Measurements from ENCODE around the gene RASGRP3.

RASGRP3 gene

GRCh38 chr2:33443274-33443829, 33.1 kb upstream of the RASGRP3 start:
- no peak overlapping the region for H3K4me2 ChIP-seq (ENCODE audit: low read depth, low read length)
- H3K79me2 ChIP-seq (ENCODE audit: low read length): no peaks in the 10 kb centered on the region
- H3K36me3 ChIP-seq (replicated peaks; ENCODE audit: insufficient read depth, low read length): no peaks in the 10 kb centered on the region
- no peak overlapping the region for H3K27ac ChIP-seq (ENCODE audit: low read length)
- no peak overlapping the region for H2AFZ ChIP-seq (ENCODE audit: low read length)
- H4K20me1 ChIP-seq (ENCODE audit: insufficient read depth, low read length): no peaks in the 10 kb centered on the region
- H3K4me1 ChIP-seq (ENCODE audit: low read length): peaks cover 10% of the 10 kb centered on the region; the same call in 1 of the 2 replicates
- no peak overlapping the region for H3K4me3 ChIP-seq (ENCODE audit: low read length)
- no peaks in the 10 kb centered on the region for H3K27me3 ChIP-seq (replicated peaks; ENCODE audit: insufficient read depth, low read length)
- TF ChIP-seq CTCF (IDR thresholded peaks at IDR 0.05; ENCODE audit: low read length): no peak
- no peak for TF ChIP-seq EZH2phosphoT487 (IDR thresholded peaks at IDR 0.05; ENCODE audit: low read length)
- no peak for TF ChIP-seq EZH2 (optimal IDR thresholded peaks at IDR 0.05; ENCODE audit: low read depth, low read length)
- no peaks in the 10 kb centered on the region for H3F3A ChIP-seq (ENCODE audit: insufficient read depth, low read length)
- no peaks in the 10 kb centered on the region for H3K9me3 ChIP-seq (replicated peaks; ENCODE audit: insufficient read depth, low read length)
- DNase-seq: no peak
- H3K9ac ChIP-seq (ENCODE audit: low read length): no peak overlapping the region
- H3K9me2 ChIP-seq (replicated peaks; ENCODE audit: insufficient read depth, low read length): no peaks in the 10 kb centered on the region

GRCh38 chr2:33444967-33445366, 31.5 kb upstream of the RASGRP3 start:
- Histone ChIP-seq H3K9me2 (replicated peaks; ENCODE audit: insufficient read depth, low read length) (no peaks in the 10 kb centered on the region), H3K9me3 (replicated peaks; ENCODE audit: insufficient read depth, low read length) (no peaks in the 10 kb centered on the region), H3K79me2 (ENCODE audit: low read length) (no peaks in the 10 kb centered on the region), H3K36me3 (replicated peaks; ENCODE audit: insufficient read depth, low read length) (no peaks in the 10 kb centered on the region), H2AFZ (ENCODE audit: low read length) (no peak overlapping the region), H3K27me3 (replicated peaks; ENCODE audit: insufficient read depth, low read length) (no peaks in the 10 kb centered on the region), H3K27ac (ENCODE audit: low read length) (no peak overlapping the region), H3K4me3 (ENCODE audit: low read length) (no peak overlapping the region), H3K4me1 (ENCODE audit: low read length) (peaks cover 17% of the 10 kb centered on the region; the same call in 1 of the 2 replicates), H4K20me1 (ENCODE audit: insufficient read depth, low read length) (no peaks in the 10 kb centered on the region), H3F3A (ENCODE audit: insufficient read depth, low read length) (no peaks in the 10 kb centered on the region), H3K9ac (ENCODE audit: low read length) (no peak overlapping the region), H3K4me2 (ENCODE audit: low read depth, low read length) (peak overlapping the region; percentile 9; the same call in 1 of the 2 replicates)
- TF ChIP-seq EZH2phosphoT487 (IDR thresholded peaks at IDR 0.05; ENCODE audit: low read length) (no peak), EZH2 (optimal IDR thresholded peaks at IDR 0.05; ENCODE audit: low read depth, low read length) (no peak), CTCF (IDR thresholded peaks at IDR 0.05; ENCODE audit: low read length) (no peak)
- no peak for DNase-seq

GRCh38 chr2:33448220-33448899, 28.1 kb upstream of the RASGRP3 start:
- Histone ChIP-seq H3K4me3 (ENCODE audit: low read length) (no peak overlapping the region), H3K27me3 (replicated peaks; ENCODE audit: insufficient read depth, low read length) (no peaks in the 10 kb centered on the region), H3K9me3 (replicated peaks; ENCODE audit: insufficient read depth, low read length) (no peaks in the 10 kb centered on the region), H3K4me2 (ENCODE audit: low read depth, low read length) (peak overlapping the region; percentile 1; the same call in 1 of the 2 replicates), H3K36me3 (replicated peaks; ENCODE audit: insufficient read depth, low read length) (no peaks in the 10 kb centered on the region), H3K27ac (ENCODE audit: low read length) (no peak overlapping the region), H2AFZ (ENCODE audit: low read length) (no peak overlapping the region), H4K20me1 (ENCODE audit: insufficient read depth, low read length) (no peaks in the 10 kb centered on the region), H3F3A (ENCODE audit: insufficient read depth, low read length) (no peaks in the 10 kb centered on the region), H3K4me1 (ENCODE audit: low read length) (peaks cover 17% of the 10 kb centered on the region; the same call in 1 of the 2 replicates), H3K9ac (ENCODE audit: low read length) (no peak overlapping the region), H3K9me2 (replicated peaks; ENCODE audit: insufficient read depth, low read length) (no peaks in the 10 kb centered on the region), H3K79me2 (ENCODE audit: low read length) (no peaks in the 10 kb centered on the region)
- no peak for TF ChIP-seq CTCF (IDR thresholded peaks at IDR 0.05; ENCODE audit: low read length)
- TF ChIP-seq EZH2phosphoT487 (IDR thresholded peaks at IDR 0.05; ENCODE audit: low read length): no peak
- no peak for TF ChIP-seq EZH2 (optimal IDR thresholded peaks at IDR 0.05; ENCODE audit: low read depth, low read length)
- DNase-seq: peak; percentile 27
